A549 treated with DMSO at 1 μM for 4 hours (cell line): Measurements from ENCODE around the gene VARS1. TPM values are rescaled to one million over a fixed set of nuclear protein-coding genes. Genes with fewer than 3 reads are reported as not detected.

Source experiments
- total RNA-seq: library from RNA; stranded (reverse); fragments of 200-300 nt; extraction: Qiagen RNA extraction; gene quantifications from 5 replicates; pipeline ENCODE4 v1.2.3, GENCODE V29; 2022; ENCODE audit warnings: low read depth

VARS1 gene
- total RNA-seq: 52.7 to 64.9 TPM (median 59.0 TPM) in 5 replicates

DNA sequence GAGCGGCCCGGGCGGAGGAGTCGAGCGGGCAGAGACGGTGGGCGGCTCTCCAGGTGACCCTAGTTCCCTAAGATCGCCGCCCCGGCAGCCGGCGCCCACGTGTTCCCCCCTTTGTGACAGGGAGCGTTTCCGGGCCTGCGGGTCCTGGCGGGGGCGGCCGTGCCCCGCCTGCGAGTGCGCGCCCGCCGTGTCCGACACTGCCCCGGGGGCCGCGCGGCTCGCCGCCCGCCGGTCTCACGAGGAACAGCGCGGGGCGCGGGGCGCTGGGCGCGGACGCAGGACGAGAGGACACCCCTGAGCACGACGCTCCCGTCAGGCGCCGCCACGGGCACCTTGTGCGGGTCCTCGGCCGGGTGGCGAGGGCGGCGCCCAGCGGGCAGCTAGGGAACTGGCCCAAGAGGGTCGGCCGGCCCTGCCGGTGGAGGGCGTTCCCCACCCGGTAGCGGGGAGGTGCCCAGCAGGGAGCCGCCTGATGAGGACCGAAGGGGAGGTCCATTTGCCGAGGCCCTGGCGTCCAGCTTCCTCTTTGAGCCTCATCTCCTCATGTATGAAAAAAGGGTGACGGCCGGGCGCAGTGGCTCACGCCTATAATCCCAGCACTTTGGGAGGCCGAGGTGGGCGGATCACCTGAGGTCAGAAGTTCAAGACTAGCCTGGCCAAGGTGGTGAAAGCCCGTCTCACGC is at the start of gene VARS1:
Gene VARS1, minus strand, starts transcription at position 137 of the 683 bp plus-strand sequence. CDS start 535 bp downstream, outside the sequence.

DNA sequence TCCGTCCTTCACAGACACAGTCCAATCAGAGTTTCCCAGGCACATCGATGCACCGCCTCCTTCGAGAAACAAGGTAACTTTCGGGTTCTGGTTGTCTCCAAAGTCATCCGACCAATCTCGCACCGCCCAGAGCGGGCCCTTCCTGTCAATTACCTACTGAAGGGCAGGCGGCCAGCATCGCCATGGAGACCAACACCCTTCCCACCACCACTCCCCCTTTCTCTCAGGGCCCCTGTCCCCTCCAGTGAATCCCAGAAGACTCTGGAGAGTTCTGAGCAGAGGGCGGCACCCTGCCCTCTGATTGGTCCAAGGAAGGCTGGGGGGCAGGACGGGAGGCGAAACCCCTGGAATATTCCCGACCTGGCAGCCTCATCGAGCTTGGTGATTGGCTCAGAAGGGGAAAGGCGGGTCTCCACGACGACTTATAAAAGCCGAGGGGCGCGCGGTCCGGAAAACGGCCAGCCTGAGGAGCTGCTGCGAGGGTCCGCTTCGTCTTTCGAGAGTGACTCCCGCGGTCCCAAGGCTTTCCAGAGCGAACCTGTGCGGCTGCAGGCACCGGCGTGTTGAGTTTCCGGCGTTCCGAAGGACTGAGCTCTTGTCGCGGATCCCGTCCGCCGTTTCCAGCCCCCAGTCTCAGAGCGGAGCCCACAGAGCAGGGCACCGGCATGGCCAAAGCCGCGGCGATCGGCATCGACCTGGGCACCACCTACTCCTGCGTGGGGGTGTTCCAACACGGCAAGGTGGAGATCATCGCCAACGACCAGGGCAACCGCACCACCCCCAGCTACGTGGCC is 31.9 kb upstream of the VARS1 start, which contains the start of gene HSPA1B:
Gene HSPA1B, plus strand, starts transcription at position 453 of the 794 bp plus-strand sequence. Its CDS starts 213 bp downstream, at position 666.

DNA sequence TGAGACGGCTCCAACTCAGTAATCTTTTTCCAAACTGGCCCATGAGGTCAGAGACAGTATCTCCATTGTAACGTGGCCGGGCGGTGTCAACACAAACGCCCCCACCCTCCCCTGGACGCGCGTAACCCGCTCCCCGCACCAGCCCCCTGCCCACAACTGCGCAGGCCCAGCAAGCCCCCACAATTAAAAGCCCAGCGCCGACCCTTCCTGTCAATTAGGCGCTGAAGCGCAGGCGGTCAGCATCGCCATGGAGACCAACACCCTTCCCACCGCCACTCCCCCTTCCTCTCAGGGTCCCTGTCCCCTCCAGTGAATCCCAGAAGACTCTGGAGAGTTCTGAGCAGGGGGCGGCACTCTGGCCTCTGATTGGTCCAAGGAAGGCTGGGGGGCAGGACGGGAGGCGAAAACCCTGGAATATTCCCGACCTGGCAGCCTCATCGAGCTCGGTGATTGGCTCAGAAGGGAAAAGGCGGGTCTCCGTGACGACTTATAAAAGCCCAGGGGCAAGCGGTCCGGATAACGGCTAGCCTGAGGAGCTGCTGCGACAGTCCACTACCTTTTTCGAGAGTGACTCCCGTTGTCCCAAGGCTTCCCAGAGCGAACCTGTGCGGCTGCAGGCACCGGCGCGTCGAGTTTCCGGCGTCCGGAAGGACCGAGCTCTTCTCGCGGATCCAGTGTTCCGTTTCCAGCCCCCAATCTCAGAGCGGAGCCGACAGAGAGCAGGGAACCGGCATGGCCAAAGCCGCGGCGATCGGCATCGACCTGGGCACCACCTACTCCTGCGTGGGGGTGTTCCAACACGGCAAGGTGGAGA is 19.7 kb upstream of the VARS1 start, which contains the start of the genes HSPA1A and HSPA1L:
Gene HSPA1A, plus strand, starts transcription at position 519 of the 814 bp plus-strand sequence. Its CDS starts 214 bp downstream, at position 733.
Gene HSPA1L, minus strand, starts transcription at position 259 of the 814 bp plus-strand sequence. CDS start 3,311 bp downstream, outside the sequence.

DNA sequence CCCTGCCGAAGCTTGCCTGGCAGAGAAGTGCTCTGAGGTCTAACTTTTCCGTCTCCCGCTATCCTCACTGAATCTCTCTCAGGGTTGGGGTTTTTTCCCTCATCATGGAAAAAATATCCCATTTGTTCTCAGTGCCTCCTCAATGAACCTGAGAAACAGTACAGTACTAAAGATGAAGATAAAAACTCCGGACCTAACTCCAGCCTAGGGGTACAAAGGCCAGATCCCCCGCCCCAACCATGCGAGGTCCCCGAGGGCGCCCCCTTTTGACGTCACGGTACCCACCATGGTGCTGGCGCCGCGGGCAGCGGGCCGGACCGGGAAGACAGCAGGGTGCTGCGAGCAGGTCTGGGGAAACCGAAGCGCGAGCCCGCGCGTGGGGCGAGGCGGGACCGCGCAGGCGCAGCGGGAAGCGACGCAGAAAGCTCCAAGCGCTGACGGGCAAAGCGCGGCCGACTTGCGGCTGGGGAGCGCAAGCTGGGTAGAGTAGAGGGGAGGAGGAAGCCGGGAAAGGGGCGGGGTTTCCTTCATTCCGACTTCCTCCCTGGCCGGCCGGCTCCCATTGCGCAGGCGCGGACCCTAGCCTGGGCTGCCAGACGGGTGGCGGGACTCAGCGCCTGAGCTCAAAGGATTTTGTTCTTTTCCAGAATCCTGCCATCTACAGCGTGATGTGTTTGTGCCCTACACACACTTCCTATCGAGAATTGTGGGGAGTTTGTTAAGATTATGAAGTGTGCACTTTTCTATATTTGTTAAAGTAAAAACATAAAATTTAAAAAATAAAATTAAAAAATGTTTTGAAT is 11.1 kb upstream of the VARS1 start, which contains the start of gene LSM2:
Gene LSM2, minus strand, starts transcription at position 497 of the 803 bp plus-strand sequence. Its CDS starts 209 bp downstream, at position 288.

DNA sequence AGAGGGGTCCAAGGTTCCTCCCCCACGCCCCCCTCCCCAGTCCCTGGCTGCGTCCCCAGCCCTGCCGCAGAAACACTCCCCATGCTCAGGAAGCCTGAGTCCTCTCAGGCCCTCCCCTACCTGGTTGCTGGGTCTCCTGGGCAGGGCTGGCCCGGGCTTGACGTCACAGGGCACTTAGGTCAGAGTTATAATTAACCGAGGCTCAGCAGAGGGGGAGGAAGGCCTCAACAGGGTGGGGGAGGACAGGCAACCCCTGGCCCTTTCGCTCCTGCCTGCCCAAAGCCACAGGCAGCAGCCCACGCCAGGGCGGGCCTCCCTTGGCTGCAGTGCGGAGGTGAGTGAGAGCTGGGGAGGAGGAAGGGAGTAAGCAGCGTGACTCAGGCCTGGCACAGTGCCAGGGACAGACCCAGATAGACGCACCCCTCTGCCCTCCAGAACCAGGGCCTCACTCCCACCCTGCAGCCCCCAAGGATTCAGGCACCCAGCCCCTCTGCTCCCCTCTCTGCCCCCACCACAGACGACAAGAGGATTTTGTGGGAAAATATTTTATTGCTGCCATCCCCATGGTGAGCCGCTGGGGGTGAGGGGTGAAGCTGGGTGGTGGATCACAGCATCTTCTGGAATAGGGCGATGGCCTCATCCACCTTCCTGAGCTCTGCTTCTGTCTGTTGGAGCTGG is 18.4 kb downstream of the VARS1 start, which contains the start of gene VWA7:
Gene VWA7, minus strand, starts transcription at position 340 of the 678 bp plus-strand sequence. CDS start 549 bp downstream, outside the sequence.

DNA sequence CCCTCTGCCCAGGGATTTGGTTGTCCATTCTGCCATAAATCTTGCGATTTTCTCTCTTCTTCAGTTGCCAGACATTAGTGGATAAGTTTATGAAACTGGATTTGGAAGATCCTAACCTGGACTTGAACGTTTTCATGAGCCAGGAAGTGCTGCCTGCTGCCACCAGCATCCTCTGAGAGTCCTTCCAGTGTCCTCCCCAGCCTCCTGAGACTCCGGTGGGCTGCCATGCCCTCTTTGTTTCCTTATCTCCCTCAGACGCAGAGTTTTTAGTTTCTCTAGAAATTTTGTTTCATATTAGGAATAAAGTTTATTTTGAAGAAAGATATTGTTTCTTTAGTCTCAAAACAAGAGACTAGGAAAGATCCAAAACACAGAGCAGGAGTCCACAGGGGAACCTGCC is 33.2 kb downstream of the VARS1 start, which contains the start of gene SAPCD1:
Gene SAPCD1, plus strand, starts transcription at position 301 of the 400 bp plus-strand sequence. CDS start 399 bp downstream, outside the sequence.

Other genes with a start within 250 kb of the VARS1 start
- 0.40 to 0.77 TPM (median 0.64 TPM) in 5 replicates for gene ATP6V1G2, start 249.1 kb downstream of the VARS1 start, total RNA-seq
- gene NFKBIL1, start 248.1 kb downstream of the VARS1 start, total RNA-seq: 9.6 to 12.9 TPM (median 11.4 TPM) in 5 replicates
- 0.11 to 0.12 TPM in 2 of 5 replicates, not detected in the others for gene LTA, start 223.5 kb downstream of the VARS1 start, total RNA-seq
- 0.10 to 0.22 TPM (median 0.11 TPM) in 3 of 5 replicates, not detected in the others for gene TNF, start 220.2 kb downstream of the VARS1 start, total RNA-seq
- gene LTB, start 213.3 kb downstream of the VARS1 start, total RNA-seq: 0.29 to 0.50 TPM (median 0.49 TPM) in 5 replicates
- gene LST1, start 209.5 kb downstream of the VARS1 start, total RNA-seq: 0.20 to 0.26 TPM in 2 of 5 replicates, not detected in the others
- gene NCR3, start 202.7 kb downstream of the VARS1 start, total RNA-seq: not detected in 5 replicates
- not detected in 5 replicates for gene AIF1, start 180.5 kb downstream of the VARS1 start, total RNA-seq
- gene PRRC2A, start 175.0 kb downstream of the VARS1 start, total RNA-seq: 68.9 to 101 TPM (median 86.8 TPM) in 5 replicates
- gene BAG6, start 143.1 kb downstream of the VARS1 start, total RNA-seq: 119 to 155 TPM (median 144 TPM) in 5 replicates
- gene APOM, start 139.9 kb downstream of the VARS1 start, total RNA-seq: 2.8 to 3.8 TPM (median 3.2 TPM) in 5 replicates
- 10.9 to 13.1 TPM (median 12.1 TPM) in 5 replicates for gene C6orf47, start 135.0 kb downstream of the VARS1 start, total RNA-seq
- 10.7 to 15.4 TPM (median 12.2 TPM) in 5 replicates for gene GPANK1, start 130.8 kb downstream of the VARS1 start, total RNA-seq
- 165 to 176 TPM (median 167 TPM) in 5 replicates for gene CSNK2B, start 129.7 kb downstream of the VARS1 start, total RNA-seq
- gene LY6G5B, start 125.8 kb downstream of the VARS1 start, total RNA-seq: 3.6 to 5.8 TPM (median 5.1 TPM) in 5 replicates
- gene LY6G5C, start 114.7 kb downstream of the VARS1 start, total RNA-seq: 0.95 to 2.0 TPM (median 1.3 TPM) in 5 replicates
- gene ABHD16A, start 92.4 kb downstream of the VARS1 start, total RNA-seq: 16.1 to 20.1 TPM (median 17.9 TPM) in 5 replicates
- not detected in 5 replicates for gene LY6G6F, start 88.9 kb downstream of the VARS1 start, total RNA-seq
- not detected in 5 replicates for gene LY6G6D, start 80.4 kb downstream of the VARS1 start, total RNA-seq
- gene LY6G6C, start 74.0 kb downstream of the VARS1 start, total RNA-seq: 0.12 to 0.20 TPM in 2 of 5 replicates, not detected in the others
- not detected in 5 replicates for gene MPIG6B, start 72.4 kb downstream of the VARS1 start, total RNA-seq
- gene DDAH2, start 66.5 kb downstream of the VARS1 start, total RNA-seq: 27.0 to 30.0 TPM (median 27.6 TPM) in 5 replicates
- gene CLIC1, start 59.2 kb downstream of the VARS1 start, total RNA-seq: 490 to 521 TPM (median 507 TPM) in 5 replicates
- gene MSH5, start 55.7 kb downstream of the VARS1 start, total RNA-seq: 10.7 to 16.8 TPM (median 15.8 TPM) in 5 replicates
- gene SAPCD1, start 33.1 kb downstream of the VARS1 start, total RNA-seq: 3.0 to 5.0 TPM (median 3.3 TPM) in 5 replicates
- 1.4 to 2.0 TPM (median 1.8 TPM) in 5 replicates for gene VWA7, start 18.4 kb downstream of the VARS1 start, total RNA-seq
- gene LSM2, start 11.2 kb upstream of the VARS1 start, total RNA-seq: 49.8 to 66.9 TPM (median 61.6 TPM) in 5 replicates
- gene HSPA1L, start 19.5 kb upstream of the VARS1 start, total RNA-seq: 1.00 to 2.0 TPM (median 1.9 TPM) in 5 replicates
- 134 to 436 TPM (median 349 TPM) in 5 replicates for gene HSPA1A, start 19.8 kb upstream of the VARS1 start, total RNA-seq
- 109 to 336 TPM (median 263 TPM) in 5 replicates for gene HSPA1B, start 32.0 kb upstream of the VARS1 start, total RNA-seq
- gene NEU1, start 67.1 kb upstream of the VARS1 start, total RNA-seq: 26.4 to 37.6 TPM (median 30.1 TPM) in 5 replicates
- gene SLC44A4, start 83.2 kb upstream of the VARS1 start, total RNA-seq: 0.05 to 0.36 TPM (median 0.15 TPM) in 3 of 5 replicates, not detected in the others
- gene EHMT2, start 101.9 kb upstream of the VARS1 start, total RNA-seq: 21.2 to 34.6 TPM (median 30.7 TPM) in 5 replicates
- gene ZBTB12, start 106.3 kb upstream of the VARS1 start, total RNA-seq: 3.5 to 5.5 TPM (median 4.8 TPM) in 5 replicates
- 0.31 to 0.48 TPM (median 0.36 TPM) in 5 replicates for gene C2, start 132.0 kb upstream of the VARS1 start, total RNA-seq
- 1.7 to 3.4 TPM (median 2.1 TPM) in 5 replicates for gene CFB, start 150.3 kb upstream of the VARS1 start, total RNA-seq
- 74.0 to 87.1 TPM (median 79.5 TPM) in 5 replicates for gene NELFE, start 163.2 kb upstream of the VARS1 start, total RNA-seq
- 22.6 to 27.8 TPM (median 24.2 TPM) in 5 replicates for gene SKIC2, start 163.4 kb upstream of the VARS1 start, total RNA-seq
- gene DXO, start 176.4 kb upstream of the VARS1 start, total RNA-seq: 11.1 to 12.8 TPM (median 12.1 TPM) in 5 replicates
- 1.00 to 1.6 TPM (median 1.2 TPM) in 5 replicates for gene C4A, start 186.3 kb upstream of the VARS1 start, total RNA-seq
- gene C4B, start 219.0 kb upstream of the VARS1 start, total RNA-seq: 0.72 to 1.2 TPM (median 0.84 TPM) in 5 replicates
- 0.06 TPM in 1 of 5 replicates, not detected in the others for gene CYP21A2, start 242.7 kb upstream of the VARS1 start, total RNA-seq